Breast epithelium (tissue), 4 donors: ENCODE measurements around the gene ADCY4. TPM values are rescaled to one million over a fixed set of nuclear protein-coding genes. Genes with fewer than 3 reads are reported as not detected.

Experiments
- DNase-seq, 2 donors: peaks; one replicate each; pipeline ENCODE4 v3.0.0-alpha.2; 2019; ENCODE audit warnings: low spot score in 2 of 2
- H3K27ac ChIP-seq, 2 donors: fragments of 200-600 bp; sonication (generic) in 1 of 2; one replicate each; pipeline ENCODE4 v1.5.1; 2016 to 2019; ENCODE audit warnings: mild to moderate bottlenecking in 1 of 2
- H3K27me3 ChIP-seq, 2 donors: fragments of 200-600 bp; sonication (generic) in 1 of 2; one replicate each; pipeline versions ENCODE4 v1.5.1 to v1.6.0; 2017 to 2019; ENCODE audit warnings: control low read depth in 1 of 2, mild to moderate bottlenecking in 1 of 2
- H3K36me3 ChIP-seq: fragments of 200-600 bp; one replicate; pipeline ENCODE4 v1.5.1; 2019
- H3K4me1 ChIP-seq, 2 donors: fragments of 200-600 bp; sonication (generic); one replicate each; pipeline ENCODE4 v1.5.1; 2016 to 2019; ENCODE audit warnings: control low read depth in 1 of 2
- H3K4me3 ChIP-seq, 3 donors: fragments of 200-600 bp; sonication (generic); 1 replicate in 2 of 3; 2 replicates in 1 of 3; pipeline ENCODE4 v1.5.1; 2016 to 2019; ENCODE audit warnings: mild to moderate bottlenecking in 3 of 3, moderate library complexity in 2 of 3
- H3K9me3 ChIP-seq, 2 donors: fragments of 200-600 bp; sonication (generic) in 1 of 2; one replicate each; pipeline ENCODE4 v1.5.1; 2016 to 2019; ENCODE audit warnings: control low read depth in 1 of 2
- CTCF ChIP-seq, 3 donors: fragments of 450-650 bp; IDR thresholded peaks; one replicate each; pipeline ENCODE4 v1.5.1; 2016 to 2017; ENCODE audit warnings: antibody characterized with exemption in 3 of 3, mild to moderate bottlenecking in 3 of 3, moderate library complexity in 3 of 3
- POLR2A ChIP-seq: fragments of 450-650 bp; IDR thresholded peaks from one replicate; pipeline ENCODE4 v1.6.1; 2016; ENCODE audit warnings: antibody characterized with exemption, mild to moderate bottlenecking, moderate library complexity
- POLR2AphosphoS5 ChIP-seq, 3 donors: sonication (generic); formaldehyde crosslinking; IDR thresholded peaks; one replicate each; pipeline ENCODE4 v1.6.1; 2017; ENCODE audit warnings: antibody characterized with exemption in 3 of 3
- intact Hi-C: fragments of 100-400 bp; cut with DNase I; formaldehyde crosslinking; loops from one replicate; pipeline ENCODE4 v1.15.1; 2023; ENCODE audit warnings: low total_unique reads
- total RNA-seq, 3 donors: library from RNA; depleted of rRNA; stranded (reverse); fragments of >200 nt; gene quantifications; one replicate each; pipeline ENCODE4 v1.1.0, GENCODE V29; 2016

ADCY4 gene
- total RNA-seq, 3 donors from 2014 or later, result 13.8 to 60.6 (median 27.7) TPM

DNA sequence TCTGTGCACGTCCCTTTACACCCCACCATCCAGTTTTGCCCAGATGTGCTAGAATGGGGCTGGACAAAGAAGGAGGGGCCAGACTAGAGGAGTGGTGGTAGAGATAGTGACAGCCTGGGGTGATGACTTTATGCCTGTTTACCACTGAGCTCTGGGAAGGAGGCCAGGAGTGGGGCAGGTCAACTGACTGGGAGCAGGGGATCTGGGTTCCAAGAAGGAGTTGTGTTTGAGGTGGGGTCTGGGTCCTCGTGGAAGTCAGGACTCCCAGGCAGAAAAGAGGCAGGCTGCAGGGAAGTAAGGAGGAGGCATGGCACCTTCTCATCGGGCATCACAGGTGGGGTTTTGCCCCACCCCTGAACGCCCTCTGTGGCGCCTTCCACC lies 24.6 kb downstream of the ADCY4 start:
- Histone ChIP-seq H3K4me1 (peaks cover 12 to 19% of the 10 kb centered on the region in 2 donors), H3K27ac (peak overlapping the region; percentile 90 to 91), H3K9me3 (no peaks in the 10 kb centered on the region), H3K27me3 (no peaks in the 10 kb centered on the region), H3K4me3 (peak overlapping the region; percentile 55 to 77 (median 61)), H3K36me3 (no peaks in the 10 kb centered on the region)
- TF ChIP-seq POLR2AphosphoS5 (IDR thresholded peaks at IDR 0.05), result no peak
- TF ChIP-seq CTCF (IDR thresholded peaks at IDR 0.05), result no peak
- TF ChIP-seq POLR2A, result no peak
- no peak for DNase-seq
- intact Hi-C loops, result no loop called here

DNA sequence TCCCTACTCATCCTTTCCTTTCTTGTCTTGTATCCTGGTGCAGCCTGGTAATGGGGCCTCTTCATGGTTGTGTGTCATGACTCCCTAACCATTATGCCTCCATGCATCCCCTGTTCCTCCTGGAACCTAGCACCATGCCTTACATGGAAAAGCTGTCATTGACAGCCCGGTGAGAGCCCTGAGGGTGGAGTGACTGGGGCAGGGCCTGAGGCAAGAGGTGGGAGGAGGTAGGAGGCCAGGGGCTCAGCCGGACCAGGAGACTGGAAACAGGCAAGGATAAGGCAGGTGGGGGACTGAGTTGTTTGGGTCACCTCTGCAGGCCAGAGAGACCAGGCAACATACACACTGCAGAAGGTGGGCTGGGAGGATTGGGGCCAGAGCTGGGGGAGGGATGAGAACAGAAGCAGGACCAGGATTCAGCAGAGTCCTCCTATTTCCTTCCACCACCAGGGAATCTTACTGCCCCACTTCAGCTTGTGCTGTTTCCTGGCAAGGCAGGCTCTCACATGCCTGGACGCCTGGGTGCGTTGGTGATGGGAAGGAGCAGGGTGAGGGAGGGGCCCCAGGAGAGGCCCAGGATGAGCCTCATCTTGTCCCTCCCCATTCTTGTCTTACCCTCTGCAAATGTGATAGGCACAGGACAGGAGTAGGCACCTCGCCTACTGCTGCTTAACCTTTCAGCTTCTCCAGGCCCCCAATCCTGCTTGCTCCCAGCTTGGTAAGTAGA lies 25.2 kb downstream of the ADCY4 start, which contains the start of gene LTB4R2:
LTB4R2 (plus strand) TSS at position 603 of the 727 bp plus-strand sequence. CDS start 525 bp downstream, outside the sequence.
- peak within 1 kb of the TSS; percentile 90 to 91 for H3K27ac ChIP-seq
- TF ChIP-seq POLR2AphosphoS5 (IDR thresholded peaks at IDR 0.05) (no peak), POLR2A (no peak), CTCF (IDR thresholded peaks at IDR 0.05) (no peak)

DNA sequence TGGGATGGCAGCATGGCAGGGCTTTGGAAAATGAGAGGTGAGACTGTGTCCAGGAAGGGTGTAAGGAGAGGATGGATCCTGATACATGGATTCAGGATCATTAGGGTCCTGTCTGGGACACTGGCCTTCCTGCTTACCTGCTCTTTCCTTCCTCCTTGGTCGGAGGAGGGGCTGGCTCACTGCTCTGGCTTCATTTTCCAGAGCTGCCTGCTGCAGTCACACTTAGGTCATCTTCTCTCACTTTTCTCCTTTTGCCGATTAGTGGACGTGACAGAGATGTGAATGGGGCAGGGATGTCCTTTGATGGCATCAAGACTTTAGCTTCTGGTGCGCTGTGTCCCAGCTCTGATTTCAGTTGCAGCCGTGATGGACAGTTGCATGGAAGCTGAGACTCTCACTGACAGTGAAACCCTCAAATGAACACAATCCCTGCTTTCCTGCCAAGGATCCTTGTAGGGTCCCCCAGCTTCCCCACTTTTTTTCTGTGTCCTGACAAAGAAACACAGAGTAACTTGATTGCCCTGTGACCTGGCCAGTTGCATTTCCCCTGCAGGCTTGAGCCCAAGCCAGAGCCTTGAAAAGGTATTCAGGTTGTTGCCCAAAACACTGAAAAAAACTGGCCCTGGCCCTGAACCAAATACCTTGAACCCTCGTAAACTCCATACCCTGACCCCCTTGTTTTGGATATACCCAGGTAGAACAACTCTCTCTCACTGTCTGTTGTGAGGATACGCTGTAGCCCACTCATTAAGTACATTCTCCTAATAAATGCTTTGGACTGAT lies 26.3 kb downstream of the ADCY4 start:
- Histone ChIP-seq H3K36me3 (peaks cover 13% of the 10 kb centered on the region), H3K27ac (peak overlapping the region; percentile 19 to 90), H3K4me1 (peaks cover 12 to 19% of the 10 kb centered on the region in 2 donors), H3K9me3 (no peaks in the 10 kb centered on the region), H3K4me3 (no peak overlapping the region), H3K27me3 (no peaks in the 10 kb centered on the region)
- intact Hi-C loops, result loop anchor here (10.0 kb wide), 1 partner anchor 64 kb away; the partner anchor contains the start of gene TINF2
- TF ChIP-seq CTCF (IDR thresholded peaks at IDR 0.05) (peak in 1 of 3 donors; percentile 1), POLR2AphosphoS5 (IDR thresholded peaks at IDR 0.05) (no peak)
- DNase-seq, result no peak

More for the DNA sequence above, 25.2 kb downstream of the ADCY4 start, which contains the start of gene LTB4R2:
- H3K4me3 ChIP-seq, result peak within 1 kb of the TSS; percentile 55 to 77 (median 61)
- DNase-seq, result no peak
- H3K36me3 ChIP-seq, result peaks cover 2% of the 10 kb centered on the region
- peaks cover 12 to 19% of the 10 kb centered on the region in 2 donors for H3K4me1 ChIP-seq
- no peaks in the 10 kb centered on the region for H3K27me3 ChIP-seq
- intact Hi-C loops, result loop anchor here (10.0 kb wide), 1 partner anchor 65 kb away; the partner anchor contains the start of gene TINF2
- no peaks in the 10 kb centered on the region for H3K9me3 ChIP-seq

GRCh38 chr14:24307575-24308341 lies 27.1 kb downstream of the ADCY4 start, which contains the start of gene CIDEB:
Gene CIDEB, minus strand, starts transcription at chr14:24307977. Its CDS starts 119 bp downstream, at chr14:24307858.
- H3K9me3 ChIP-seq, result no peaks in the 10 kb centered on the region
- H3K4me1 ChIP-seq, result peaks cover 12 to 19% of the 10 kb centered on the region in 2 donors
- peaks cover 15% of the 10 kb centered on the region for H3K36me3 ChIP-seq
- peak within 1 kb of the TSS; percentile 34 to 90 for H3K27ac ChIP-seq
- intact Hi-C loops, result loop anchor here (10.0 kb wide), 1 partner anchor 63 kb away; the partner anchor contains the start of gene TINF2
- H3K27me3 ChIP-seq, result no peaks in the 10 kb centered on the region
- DNase-seq, result no peak
- peak; percentile 65 to 81 (median 72) for TF ChIP-seq CTCF (IDR thresholded peaks at IDR 0.05)
- TF ChIP-seq POLR2A, result no peak
- no peak within 1 kb of the TSS for H3K4me3 ChIP-seq
